HepG2 (cell line): ENCODE measurements around the gene AGBL3. TPM values are rescaled to one million over a fixed set of nuclear protein-coding genes. Genes with fewer than 3 reads are reported as not detected.

Experiments
- ATF4 ChIP-seq, 2 experiments: fragments of 450-650 bp in 1 of 2; sonication (generic) in 1 of 2; formaldehyde crosslinking; IDR thresholded peaks; 2 replicates each; pipeline versions ENCODE4 v1.5.0 to v1.8.0; 2020 to 2022; ENCODE audit warnings: mild to moderate bottlenecking in 1 of 2, missing genetic modification reagents in 1 of 2
- CCAR2 ChIP-seq: fragments of 200-400 bp; formaldehyde crosslinking; optimal IDR thresholded peaks from 2 replicates; pipeline ENCODE3; 2018; ENCODE audit warnings: low read depth, mild to moderate bottlenecking, low read length, moderate library complexity
- CENPBD1 ChIP-seq: sonication (generic); formaldehyde crosslinking; IDR thresholded peaks from 2 replicates; pipeline ENCODE4 v1.8.0; 2022; ENCODE audit warnings: missing genetic modification reagents, low read depth, mild to moderate bottlenecking, borderline replicate concordance
- DDIT3 ChIP-seq: sonication (generic); formaldehyde crosslinking; IDR thresholded peaks from 2 replicates; pipeline ENCODE4 v1.4.0; 2020; ENCODE audit warnings: mild to moderate bottlenecking, missing genetic modification reagents
- HHEX ChIP-seq: IDR thresholded peaks from 2 replicates; pipeline ENCODE4 v1.6.1; 2016; ENCODE audit warnings: control low read depth
- JARID2 ChIP-seq: sonication (generic); formaldehyde crosslinking; IDR thresholded peaks from 2 replicates; pipeline ENCODE4 v1.8.1; 2023; ENCODE audit warnings: missing genetic modification reagents, inconsistent platforms; ENCODE audit not compliant: insufficient replicate concordance
- JDP2 ChIP-seq: sonication (generic); formaldehyde crosslinking; IDR thresholded peaks from 2 replicates; pipeline ENCODE4 v1.8.1; 2022; ENCODE audit warnings: missing genetic modification reagents, borderline replicate concordance
- KLF13 ChIP-seq: sonication (generic); formaldehyde crosslinking; IDR thresholded peaks from 2 replicates; pipeline ENCODE4 v1.4.0; 2020; ENCODE audit warnings: mild to moderate bottlenecking, missing genetic modification reagents
- MTF1 ChIP-seq: sonication (generic); formaldehyde crosslinking; IDR thresholded peaks from 2 replicates; pipeline ENCODE4 v1.5.0; 2020; ENCODE audit warnings: missing genetic modification reagents
- NCOA1 ChIP-seq: sonication (generic); formaldehyde crosslinking; IDR thresholded peaks from 2 replicates; pipeline ENCODE4 v1.9.0; 2021; ENCODE audit warnings: missing genetic modification reagents
- SCMH1 ChIP-seq: sonication (generic); formaldehyde crosslinking; IDR thresholded peaks from 2 replicates; pipeline ENCODE4 v1.9.0; 2021; ENCODE audit warnings: missing genetic modification reagents, mild to moderate bottlenecking, borderline replicate concordance
- STAT6 ChIP-seq: sonication (generic); formaldehyde crosslinking; IDR thresholded peaks from 2 replicates; pipeline ENCODE4 v1.4.0; 2020; ENCODE audit warnings: missing genetic modification reagents, mild to moderate bottlenecking, borderline replicate concordance
- U2AF1 ChIP-seq: fragments of 200-400 bp; formaldehyde crosslinking; optimal IDR thresholded peaks from 2 replicates; pipeline ENCODE3; 2017; ENCODE audit warnings: mild to moderate bottlenecking, low read depth, low read length
- ZNF101 ChIP-seq: sonication (generic); formaldehyde crosslinking; IDR thresholded peaks from 2 replicates; pipeline ENCODE4 v1.4.0; 2020; ENCODE audit warnings: mild to moderate bottlenecking, low read depth, missing genetic modification reagents, borderline replicate concordance
- ZNF121 ChIP-seq: sonication (generic); formaldehyde crosslinking; IDR thresholded peaks from 2 replicates; pipeline ENCODE4 v1.5.0; 2020; ENCODE audit warnings: mild to moderate bottlenecking, missing genetic modification reagents
- ZNF138 ChIP-seq: sonication (generic); formaldehyde crosslinking; IDR thresholded peaks from 2 replicates; pipeline ENCODE4 v1.5.0; 2020; ENCODE audit warnings: mild to moderate bottlenecking, low read depth, missing genetic modification reagents
- ZNF3 ChIP-seq: IDR thresholded peaks from 2 replicates; pipeline ENCODE4 v1.7.0; 2017; ENCODE audit warnings: inconsistent platforms
- ZNF382 ChIP-seq: sonication (generic); formaldehyde crosslinking; IDR thresholded peaks from 2 replicates; pipeline ENCODE4 v1.5.0; 2020; ENCODE audit warnings: missing genetic modification reagents, mild to moderate bottlenecking, borderline replicate concordance
- ZNF639 ChIP-seq: conservative IDR thresholded peaks from 2 replicates; pipeline ENCODE4 v1.6.1; 2018; ENCODE audit warnings: missing genetic modification reagents
- ZNF761 ChIP-seq: sonication (generic); formaldehyde crosslinking; conservative IDR thresholded peaks from 2 replicates; pipeline ENCODE4 v1.4.0; 2020; ENCODE audit warnings: mild to moderate bottlenecking, missing genetic modification reagents
- polyA plus RNA-seq, 8 experiments: library from polyadenylated mRNA; depleted of rRNA in 3 of 8; stranded (reverse) in 7 of 8; unstranded in 1 of 8; fragments of >200 nt; fragmentation: Illumina TruSeq in 4 of 8; extraction: Trizol in 4 of 8; gene quantifications; 2 replicates each; pipeline versions ENCODE4 v1.2.1 to v1.2.3, GENCODE V29; 2011 to 2016; ENCODE audit warnings: low read depth in 4 of 8, missing spikeins in 1 of 8, mixed read lengths in 1 of 8; ENCODE audit not compliant: insufficient read depth in 1 of 8
- total RNA-seq, 5 experiments: library from RNA; depleted of rRNA; stranded (reverse); fragments of >200 nt; fragmentation: Illumina TruSeq; extraction: Trizol; gene quantifications; 2 replicates each; pipeline ENCODE4 v1.2.3, GENCODE V29; 2016; ENCODE audit warnings: low read depth in 1 of 5

Gene AGBL3
- total and polyA plus RNA-seq, 2 of the 13 experiments (the other 11 are each of a cell fraction or from before 2014, with no cell fraction given) = 2.2 to 7.2 TPM

- TF ChIP-seq ZNF3 (CRISPR knock-in tag) (no peak), ZNF101 (CRISPR knock-in tag) (no peak), JDP2 (CRISPR knock-in tag) (no peak), ATF4 (CRISPR knock-in tag; IDR thresholded peaks at IDR 0.05) (no peak), HHEX (CRISPR knock-in tag) (no peak), CCAR2 (no peak), ZNF639 (CRISPR knock-in tag) (no peak; the same call in 1 of the 2 replicates), ZNF138 (CRISPR knock-in tag) (0 out of 2 replicates have a peak, but pooled peaks have one; percentile 31), CENPBD1 (CRISPR knock-in tag) (no peak; the same call in 1 of the 2 replicates), NCOA1 (CRISPR knock-in tag) (0 out of 2 replicates have a peak, but pooled peaks have one; percentile 61), KLF13 (CRISPR knock-in tag) (peak; percentile 52; the same call in 1 of the 2 replicates), ZNF121 (CRISPR knock-in tag) (peak; percentile 40; the same call in 1 of the 2 replicates), DDIT3 (CRISPR knock-in tag) (no peak), SCMH1 (CRISPR knock-in tag) (no peak), U2AF1 (no peak), MTF1 (CRISPR knock-in tag) (0 out of 2 replicates have a peak, but pooled peaks have one; percentile 41), JARID2 (peak; percentile 72), STAT6 (CRISPR knock-in tag) (no peak), ZNF761 (CRISPR knock-in tag) (peak; percentile 90), ZNF382 (no peak)
Measured at GRCh38 chr7:134986363-134987251, at the start of gene AGBL3 (continued).
